ENCODE data around the gene SGMS1. TPM values are rescaled to one million over a fixed set of nuclear protein-coding genes. Genes with fewer than 3 reads are reported as not detected.

SGMS1 gene
- total RNA-seq, 1 experiment from 2014 or later = 20.4 TPM

GRCh38 chr10:50504389-50504788, 119.4 kb downstream of the SGMS1 start:
- Histone ChIP-seq H4K20me1 (ENCODE audit: control insufficient read depth, insufficient read depth, insufficient read length) (no peaks in the 10 kb centered on the region), H3K27me3 (ENCODE audit: insufficient read depth, low read length) (no peaks in the 10 kb centered on the region), H3K4me2 (ENCODE audit: insufficient read depth, insufficient read length, low read length) (no peak overlapping the region), H3K27ac (ENCODE audit: insufficient read length, low read depth, low read length) (no peak overlapping the region), H2BK15ac (ENCODE audit: low read depth, low read length) (no peak overlapping the region), H3K14ac (ENCODE audit: insufficient read depth, low read length) (no peak overlapping the region), H2BK120ac (ENCODE audit: low read depth, low read length, poor library complexity, severe bottlenecking) (no peak overlapping the region), H3T11ph (ENCODE audit: low read length) (no peak overlapping the region), H4K91ac (ENCODE audit: insufficient read length, low read depth, low read length) (no peak overlapping the region), H3K4ac (ENCODE audit: low read depth, low read length) (no peak overlapping the region), H3K23ac (ENCODE audit: insufficient read length, low read depth, low read length) (no peak overlapping the region), H3K9me3 (ENCODE audit: control insufficient read depth, low read depth, low read length) (no peaks in the 10 kb centered on the region), H3K79me1 (ENCODE audit: insufficient read depth, low read depth, low read length, poor library complexity, severe bottlenecking) (no peaks in the 10 kb centered on the region), H4K5ac (ENCODE audit: insufficient read length, low read depth, low read length) (no peak overlapping the region), H2BK5ac (ENCODE audit: insufficient read length, low read length) (no peak overlapping the region), H4K8ac (replicated peaks; ENCODE audit: insufficient read length, low read depth, low read length) (no peak overlapping the region), H3K56ac (ENCODE audit: insufficient read length, low read depth, low read length) (no peak overlapping the region), H3K9ac (ENCODE audit: extremely low read depth, insufficient read length, low read length) (no peak overlapping the region), H3K4me1 (ENCODE audit: insufficient read depth, low read length) (peaks cover 11% of the 10 kb centered on the region; the same call in 1 of the 2 replicates), H2BK12ac (ENCODE audit: insufficient read length, low read depth, low read length) (no peak overlapping the region), H3K18ac (ENCODE audit: insufficient read length, low read depth, low read length) (no peak overlapping the region), H2AK5ac (ENCODE audit: insufficient read length, low read length) (no peak overlapping the region), H3K23me2 (ENCODE audit: insufficient read length, low read depth, low read length, poor library complexity, severe bottlenecking) (no peaks in the 10 kb centered on the region), H2AFZ (ENCODE audit: low read length) (no peak overlapping the region), H2BK20ac (ENCODE audit: low read depth, low read length, poor library complexity, severe bottlenecking) (no peak overlapping the region), H3K79me2 (ENCODE audit: insufficient read depth, low read length) (no peaks in the 10 kb centered on the region)
- no peak for DNase-seq
- no CpG with 5 or more reads among the region's 1 CpG for WGBS (ENCODE audit: extremely low coverage, insufficient read length, low lambda C conversion rate)
- Mint-ChIP-seq H3K9me3 (no peaks in the 10 kb centered on the region), H3K27ac (no peak overlapping the region), H3K4me1 (peaks cover 38 to 42% of the 10 kb centered on the region in 2 experiments), H3K36me3 (ENCODE audit: insufficient read depth in 1 of 3, low read depth in 3 of 3) (no peaks in the 10 kb centered on the region; a peak in 1 of 7 replicates), H3K27me3 (ENCODE audit: low read depth) (no peaks in the 10 kb centered on the region), H3K4me3 (no peak overlapping the region)
- no peak for TF ChIP-seq CTCF (conservative IDR thresholded peaks at IDR 0.05)
